CD4-positive, alpha-beta T cell treated with Interleukin-15 for 1 hour (primary cell): ENCODE measurements around the gene SLC9A3.

ENCODE experiments used
- DNase-seq: peaks from one replicate; pipeline ENCODE4 v3.0.0-alpha.2; 2020

SLC9A3 gene

DNA sequence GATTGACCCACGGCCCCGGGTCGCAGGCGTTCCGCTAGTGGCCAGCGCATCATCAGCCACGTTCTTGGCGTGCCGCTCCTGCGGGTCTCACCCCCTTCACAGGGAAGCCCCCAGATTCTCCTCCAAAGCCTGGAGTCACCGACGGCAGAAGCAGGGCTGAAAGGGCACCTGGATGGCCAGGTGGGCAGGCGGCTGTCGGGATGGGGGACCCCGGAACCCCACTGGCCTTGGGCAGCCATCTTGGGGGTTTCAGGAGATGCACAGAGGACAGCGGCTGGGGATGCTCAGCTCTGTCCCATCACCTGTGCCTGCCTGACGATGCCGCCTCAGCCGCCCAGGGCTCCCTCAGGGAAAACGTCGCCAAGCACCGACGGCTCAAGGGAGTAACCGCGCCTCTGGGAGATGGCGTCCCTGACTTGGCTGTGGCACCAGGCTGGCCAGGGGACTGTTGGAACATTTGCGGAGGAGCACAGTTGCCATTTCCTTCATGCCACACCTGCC is 14.1 kb upstream of the SLC9A3 start:
- DNase-seq: no peak

GRCh38 chr5:537621-538071 is 13.4 kb upstream of the SLC9A3 start:
- no peak for DNase-seq

DNA sequence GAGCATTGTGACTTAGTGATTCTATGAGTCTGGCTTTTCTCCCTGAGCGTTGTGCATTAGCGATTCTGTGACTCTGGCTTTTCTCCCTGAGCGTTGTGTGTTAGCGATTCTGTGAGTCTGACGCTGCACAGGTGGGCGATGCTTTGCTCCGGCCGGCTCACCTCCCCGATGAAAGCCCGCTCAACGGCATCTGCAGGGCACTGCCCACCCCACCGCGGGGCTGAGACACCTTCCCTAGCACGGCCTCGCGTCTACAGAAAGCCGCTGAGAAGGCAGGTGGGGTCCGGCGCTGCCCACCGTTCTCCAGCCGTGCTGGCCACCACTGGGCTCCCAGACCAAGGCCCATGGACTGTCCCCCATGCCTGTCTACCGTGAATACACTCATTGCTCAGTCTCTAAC is 12.8 kb upstream of the SLC9A3 start:
- no peak for DNase-seq

DNA sequence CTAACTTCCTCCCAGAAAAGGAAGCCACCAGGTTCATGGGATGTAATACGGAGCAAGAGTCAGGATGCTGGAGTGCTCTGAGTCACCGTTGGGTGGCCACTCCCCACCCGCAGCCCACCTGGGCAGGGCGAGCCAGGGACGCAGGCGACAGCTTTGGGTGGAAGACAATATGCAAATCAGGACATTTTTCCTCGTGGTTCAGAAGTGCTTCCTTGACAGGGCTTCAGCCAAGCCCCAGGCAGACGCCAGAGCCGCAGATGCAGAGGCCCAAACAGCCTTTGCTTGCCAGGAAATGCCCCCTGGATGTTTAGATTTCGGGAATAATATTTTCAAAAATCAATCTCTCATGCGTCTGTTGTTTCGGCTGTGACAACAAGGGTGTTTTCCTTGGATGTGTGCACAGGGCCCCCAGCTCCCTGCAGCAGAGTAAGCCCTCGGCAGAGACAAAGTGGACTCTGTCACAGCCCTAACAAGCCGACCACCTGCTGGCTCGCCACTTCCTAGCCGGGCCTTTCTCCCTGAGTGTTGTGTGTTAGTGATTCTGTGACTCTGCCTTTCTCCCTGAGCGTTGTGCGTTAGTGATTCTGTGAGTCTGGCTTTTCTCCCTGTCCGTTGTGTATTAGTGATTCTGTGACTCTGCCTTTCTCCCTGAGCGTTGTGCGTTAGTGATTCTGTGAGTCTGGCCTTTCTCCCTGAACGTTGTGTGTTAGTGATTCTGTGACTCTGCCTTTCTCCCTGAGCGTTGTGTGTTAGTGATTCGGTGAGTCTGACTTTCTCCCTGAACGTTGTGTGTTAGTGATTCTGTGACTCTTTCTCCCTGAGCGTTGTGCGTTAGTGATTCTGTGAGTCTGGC is 11.8 kb upstream of the SLC9A3 start:
- DNase-seq: no peak

GRCh38 chr5:534743-535671 is 10.8 kb upstream of the SLC9A3 start:
- DNase-seq: no peak

DNA sequence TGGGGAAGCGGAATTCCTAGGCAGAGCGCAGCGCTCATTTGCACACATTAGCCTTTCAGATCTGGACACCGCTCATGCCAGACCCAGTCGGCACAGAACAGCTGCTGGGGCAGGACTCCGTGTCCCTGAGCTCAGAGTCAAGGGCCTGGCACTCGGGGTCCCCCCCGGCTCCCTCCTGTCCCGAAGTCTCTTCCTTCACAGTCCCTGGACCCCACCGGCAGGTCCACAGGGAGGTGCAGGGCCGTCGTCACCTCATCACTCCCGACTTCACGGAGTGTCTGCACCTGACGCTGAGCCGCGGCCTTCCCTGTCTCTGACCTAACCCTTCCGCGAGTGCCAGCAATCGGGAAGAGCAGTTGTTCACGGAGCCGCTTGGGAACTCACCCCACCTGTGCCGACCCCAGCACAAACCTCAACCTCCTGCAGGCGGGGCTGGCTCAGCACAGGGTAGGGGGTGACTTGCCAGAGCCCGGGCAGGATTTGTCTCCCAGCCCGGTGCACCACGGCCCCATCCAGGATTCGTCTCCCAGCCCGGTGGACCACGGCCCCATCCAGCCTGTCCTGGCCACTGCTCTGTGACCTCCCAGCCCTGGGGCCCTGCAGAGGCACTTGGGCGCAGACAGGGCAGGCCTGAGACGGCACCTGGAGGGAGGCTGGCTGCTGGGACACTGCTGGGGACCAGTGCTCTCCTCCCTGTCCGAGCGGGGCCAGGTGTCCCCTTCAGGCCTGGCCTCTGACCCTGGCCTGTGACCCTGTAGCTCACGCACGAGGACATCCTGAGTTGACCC is 9.9 kb upstream of the SLC9A3 start:
- DNase-seq: no peak

GRCh38 chr5:533243-533954 is 9.2 kb upstream of the SLC9A3 start:
- DNase-seq: no peak

GRCh38 chr5:532521-533242 is 8.4 kb upstream of the SLC9A3 start:
- no peak for DNase-seq

DNA sequence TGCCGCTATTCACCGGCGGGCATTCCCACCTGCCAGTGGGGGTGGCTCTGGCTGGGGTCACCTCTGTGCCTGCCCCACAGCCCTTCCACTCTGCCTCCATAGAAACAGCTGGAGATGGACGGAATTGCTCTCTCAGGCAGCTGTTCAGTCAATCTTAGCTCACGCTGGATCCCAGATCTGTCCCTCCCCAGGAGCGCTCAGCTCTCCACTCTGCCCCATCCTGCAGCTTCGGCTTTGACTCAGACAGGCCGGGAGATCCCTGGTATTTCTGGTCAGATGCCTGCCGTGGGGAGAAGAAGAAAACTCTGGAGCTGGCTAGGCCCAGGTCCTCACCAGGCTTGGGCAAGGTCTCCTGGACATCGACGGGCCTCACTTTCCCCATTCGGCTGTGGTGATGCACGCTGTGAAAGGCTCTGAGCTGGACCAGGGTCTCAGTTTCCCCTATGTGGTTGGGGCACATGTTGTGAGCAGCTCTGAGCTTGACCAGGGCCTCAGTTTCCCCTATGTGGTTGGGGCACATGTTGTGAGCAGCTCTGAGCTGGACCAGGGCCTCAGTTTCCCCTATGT is 7.6 kb upstream of the SLC9A3 start:
- no peak for DNase-seq

DNA sequence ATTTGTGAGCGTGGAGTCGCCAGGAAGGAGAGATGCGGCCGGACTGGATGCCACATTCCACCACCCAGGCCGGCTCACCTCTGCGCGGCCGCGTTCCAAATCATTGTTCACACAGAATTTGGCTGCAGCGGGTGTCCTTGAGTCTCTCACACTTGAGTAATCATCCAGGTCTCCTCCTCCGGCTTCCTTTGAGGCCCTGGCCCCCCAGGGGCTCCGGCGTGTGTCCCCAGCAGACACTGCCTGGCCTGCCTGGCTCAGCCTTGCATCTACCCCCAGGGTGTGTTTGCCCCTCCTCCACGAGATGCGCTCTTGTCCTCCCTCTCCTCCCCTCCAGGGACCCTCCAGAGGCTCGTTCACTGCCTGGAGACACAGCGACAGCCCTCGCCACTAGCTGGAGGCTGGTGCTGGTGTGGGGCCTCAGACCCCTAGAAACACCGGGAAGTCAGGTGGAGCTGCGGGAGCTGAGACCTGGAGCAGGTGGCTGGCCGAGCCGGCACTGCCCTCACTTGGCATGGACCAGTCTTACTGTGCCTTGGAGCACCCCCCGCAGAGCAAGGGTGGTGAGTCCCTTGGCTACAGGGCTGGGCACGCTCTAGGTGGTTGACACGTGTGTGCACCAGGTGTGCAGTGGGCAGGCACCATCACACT is 7.0 kb upstream of the SLC9A3 start:
- DNase-seq: no peak

- no peak for DNase-seq
These were observed 6.0 kb upstream of the SLC9A3 start for GRCh38 chr5:530001-530955.

- no peak for DNase-seq
These were observed 4.6 kb upstream of the SLC9A3 start for GRCh38 chr5:528629-529511.

DNA sequence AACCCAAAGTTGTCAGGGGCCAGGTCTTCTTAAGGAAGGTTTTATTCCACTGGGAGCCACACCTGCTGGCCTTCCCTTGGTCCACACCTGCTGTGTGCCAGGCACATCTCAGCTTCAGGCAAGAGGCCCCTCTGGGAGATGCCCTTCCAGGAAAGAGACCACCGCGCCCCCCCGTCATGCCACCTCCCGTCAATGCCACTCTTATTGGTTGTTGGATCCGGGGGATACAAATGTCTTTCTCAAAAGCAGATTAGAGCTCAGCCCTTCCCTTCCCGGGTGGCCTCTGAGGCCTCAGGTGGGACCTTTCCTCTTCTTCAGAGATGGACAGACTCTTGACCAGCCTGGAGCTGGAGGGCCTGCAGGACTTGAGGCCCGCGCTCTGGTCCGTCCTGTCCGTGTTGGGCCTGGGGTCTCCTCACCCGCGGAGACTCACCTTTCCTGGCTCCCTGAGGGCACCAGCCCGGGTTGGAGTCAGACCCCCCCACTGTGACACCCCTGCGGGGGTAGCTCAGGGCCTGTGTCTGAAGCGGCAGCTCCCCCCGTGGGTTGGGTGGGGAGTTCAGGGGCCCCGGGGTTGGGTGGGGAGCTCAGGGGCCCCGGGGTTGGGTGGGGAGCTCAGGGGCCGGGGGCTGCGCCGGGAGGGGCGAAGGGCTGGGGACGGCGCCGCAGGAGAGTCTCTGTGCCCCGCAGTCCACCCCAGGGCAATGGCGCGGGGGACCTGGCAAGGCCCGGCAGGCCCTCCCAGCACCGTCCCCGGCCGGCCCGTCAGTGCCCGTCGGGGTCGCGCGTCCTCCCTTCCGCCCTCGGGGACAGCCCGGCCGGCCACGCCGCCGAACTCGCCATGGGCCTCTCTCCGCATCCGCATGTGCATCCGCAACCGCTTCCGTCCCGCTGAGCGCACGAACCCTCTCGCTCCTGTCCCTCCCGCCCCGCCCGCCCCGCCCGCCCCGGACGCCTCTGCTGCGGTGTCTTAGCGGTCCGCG is 3.7 kb upstream of the SLC9A3 start:
- DNase-seq: no peak

GRCh38 chr5:526456-527088 is 2.3 kb upstream of the SLC9A3 start:
- DNase-seq: no peak

- DNase-seq: no peak
These were observed 1.7 kb upstream of the SLC9A3 start for GRCh38 chr5:525916-526315.

- no peak for DNase-seq
These were observed 918 bp upstream of the SLC9A3 start for GRCh38 chr5:524973-525761.
